ENCODE data around the gene MTMR12.

Gene MTMR12

DNA sequence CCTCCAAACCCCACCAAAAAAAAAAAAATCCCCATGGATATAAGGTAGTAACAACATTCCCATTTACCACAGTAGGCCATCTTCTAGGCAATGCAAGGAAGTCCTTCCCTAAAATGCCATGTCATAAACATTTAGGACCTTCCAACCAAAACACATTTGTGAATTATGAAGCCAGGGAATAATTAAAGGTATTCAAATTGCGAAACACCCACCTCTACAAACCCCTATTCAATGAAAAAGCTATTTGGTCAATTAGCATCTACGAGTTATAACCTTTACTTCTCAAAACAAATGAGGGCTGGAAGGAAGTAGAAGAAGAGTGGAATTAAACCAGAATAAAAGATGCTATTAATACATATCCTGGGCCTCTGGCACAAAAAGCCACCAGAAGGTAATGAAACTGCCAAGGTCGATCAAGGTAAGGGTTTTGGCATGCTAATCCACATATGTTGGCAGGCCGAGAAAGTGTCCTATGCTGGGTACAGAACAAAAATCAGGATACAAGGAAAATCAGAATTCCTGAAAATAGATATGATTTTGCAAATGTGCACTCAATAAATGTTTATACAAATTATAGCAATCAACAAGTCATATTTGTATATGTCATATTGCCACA, 47.7 kb downstream of the MTMR12 start:
- Histone ChIP-seq H3K4me1 (no peaks in the 10 kb centered on the region), H3K4me3 (ENCODE audit: low read depth, low read length) (no peak overlapping the region), H3K27me3 (no peaks in the 10 kb centered on the region), H3K36me3 (peaks cover 40% of the 10 kb centered on the region), H3K9me3 (no peaks in the 10 kb centered on the region)
- TF ChIP-seq, protein P1, sequence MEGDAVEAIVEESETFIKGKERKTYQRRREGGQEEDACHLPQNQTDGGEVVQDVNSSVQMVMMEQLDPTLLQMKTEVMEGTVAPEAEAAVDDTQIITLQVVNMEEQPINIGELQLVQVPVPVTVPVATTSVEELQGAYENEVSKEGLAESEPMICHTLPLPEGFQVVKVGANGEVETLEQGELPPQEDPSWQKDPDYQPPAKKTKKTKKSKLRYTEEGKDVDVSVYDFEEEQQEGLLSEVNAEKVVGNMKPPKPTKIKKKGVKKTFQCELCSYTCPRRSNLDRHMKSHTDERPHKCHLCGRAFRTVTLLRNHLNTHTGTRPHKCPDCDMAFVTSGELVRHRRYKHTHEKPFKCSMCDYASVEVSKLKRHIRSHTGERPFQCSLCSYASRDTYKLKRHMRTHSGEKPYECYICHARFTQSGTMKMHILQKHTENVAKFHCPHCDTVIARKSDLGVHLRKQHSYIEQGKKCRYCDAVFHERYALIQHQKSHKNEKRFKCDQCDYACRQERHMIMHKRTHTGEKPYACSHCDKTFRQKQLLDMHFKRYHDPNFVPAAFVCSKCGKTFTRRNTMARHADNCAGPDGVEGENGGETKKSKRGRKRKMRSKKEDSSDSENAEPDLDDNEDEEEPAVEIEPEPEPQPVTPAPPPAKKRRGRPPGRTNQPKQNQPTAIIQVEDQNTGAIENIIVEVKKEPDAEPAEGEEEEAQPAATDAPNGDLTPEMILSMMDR (IDR thresholded peaks at IDR 0.05; ENCODE audit: low read depth, low read length) = no peak
- DNase-seq = no peak

- DNase-seq = no peak
- H3K9me3 ChIP-seq = no peaks in the 10 kb centered on the region
- no peaks in the 10 kb centered on the region for H3K27me3 ChIP-seq
- peaks cover 34% of the 10 kb centered on the region for H3K36me3 ChIP-seq
- TF ChIP-seq, protein P1 (IDR thresholded peaks at IDR 0.05; ENCODE audit: low read depth, low read length) = no peak
- no peaks in the 10 kb centered on the region for H3K4me1 ChIP-seq
- H3K4me3 ChIP-seq (ENCODE audit: low read depth, low read length) = no peak overlapping the region
These were observed 49.1 kb downstream of the MTMR12 start for GRCh38 chr5:32263684-32264083.

DNA sequence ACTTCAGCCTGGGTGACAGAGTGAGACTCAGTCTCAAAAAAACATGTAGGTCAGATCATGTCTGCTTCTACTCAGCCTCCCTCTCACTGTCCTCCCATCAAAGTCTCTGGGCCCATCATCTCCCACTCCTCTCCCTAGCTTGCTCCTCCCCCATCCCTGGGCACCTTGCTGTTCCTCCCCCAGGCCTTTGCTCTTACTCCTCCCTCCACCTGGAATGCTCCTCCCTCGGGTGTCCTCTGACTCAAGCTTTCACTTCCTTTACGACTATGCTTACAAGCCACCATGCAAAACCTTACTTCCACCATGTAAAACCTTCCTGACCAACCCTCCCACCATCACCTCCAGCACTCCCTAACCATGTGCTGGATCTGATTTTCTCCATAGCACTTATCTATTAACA, 51.5 kb downstream of the MTMR12 start:
- H3K27me3 ChIP-seq = no peaks in the 10 kb centered on the region
- TF ChIP-seq, protein P1 (IDR thresholded peaks at IDR 0.05; ENCODE audit: low read depth, low read length) = no peak
- H3K4me1 ChIP-seq = no peaks in the 10 kb centered on the region
- no peak for DNase-seq
- H3K9me3 ChIP-seq = no peaks in the 10 kb centered on the region
- H3K36me3 ChIP-seq = peaks cover 20% of the 10 kb centered on the region
- no peak overlapping the region for H3K4me3 ChIP-seq (ENCODE audit: low read depth, low read length)

GRCh38 chr5:32259033-32259432, 53.7 kb downstream of the MTMR12 start:
- DNase-seq = no peak
- TF ChIP-seq, protein P1 (IDR thresholded peaks at IDR 0.05; ENCODE audit: low read depth, low read length) = no peak
- H3K36me3 ChIP-seq = peaks cover 21% of the 10 kb centered on the region
- H3K4me1 ChIP-seq = no peaks in the 10 kb centered on the region
- no peak overlapping the region for H3K4me3 ChIP-seq (ENCODE audit: low read depth, low read length)
- H3K27me3 ChIP-seq = no peaks in the 10 kb centered on the region
- no peaks in the 10 kb centered on the region for H3K9me3 ChIP-seq

- H3K4me3 ChIP-seq (ENCODE audit: low read depth, low read length) = no peak overlapping the region
- TF ChIP-seq, protein P1 (IDR thresholded peaks at IDR 0.05; ENCODE audit: low read depth, low read length) = no peak
- DNase-seq = no peak
- no peaks in the 10 kb centered on the region for H3K27me3 ChIP-seq
- H3K4me1 ChIP-seq = no peaks in the 10 kb centered on the region
- peaks cover 23% of the 10 kb centered on the region for H3K36me3 ChIP-seq
- no peaks in the 10 kb centered on the region for H3K9me3 ChIP-seq
These were observed 54.3 kb downstream of the MTMR12 start for GRCh38 chr5:32258424-32258823.

DNA sequence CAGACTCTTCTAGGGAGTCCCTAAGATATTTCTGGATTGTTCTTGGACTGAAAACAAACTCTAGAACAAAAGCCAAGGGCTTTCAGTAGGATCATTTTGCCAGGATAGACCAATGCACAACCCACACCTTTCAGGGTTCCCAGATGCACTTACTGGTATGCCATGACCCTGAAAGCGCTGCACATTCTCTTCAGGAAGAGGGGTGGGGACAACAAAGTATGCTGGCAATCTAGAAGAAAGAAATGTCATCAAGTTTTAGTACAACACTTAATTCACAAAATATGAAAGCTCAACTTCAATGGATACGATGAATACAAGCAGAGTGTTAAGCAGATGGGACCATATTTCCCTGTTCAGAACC, 57.2 kb downstream of the MTMR12 start:
- peaks cover 6% of the 10 kb centered on the region for H3K36me3 ChIP-seq
- TF ChIP-seq, protein P1 (IDR thresholded peaks at IDR 0.05; ENCODE audit: low read depth, low read length) = no peak
- H3K9me3 ChIP-seq = no peaks in the 10 kb centered on the region
- H3K27me3 ChIP-seq = no peaks in the 10 kb centered on the region
- no peak for DNase-seq
- H3K4me3 ChIP-seq (ENCODE audit: low read depth, low read length) = no peak overlapping the region
- no peaks in the 10 kb centered on the region for H3K4me1 ChIP-seq

Measured in BE2C (cell line).